GM12872 (cell line): ENCODE measurements around the gene TPO.

Experiments
- CTCF ChIP-seq: IDR thresholded peaks from 3 replicates; pipeline ENCODE4 v1.5.1; 2011; ENCODE audit warnings: low read depth, mild to moderate bottlenecking, low read length, moderate library complexity; ENCODE audit not compliant: insufficient read depth

TPO gene

GRCh38 chr2:1499033-1499795 lies 86.0 kb downstream of the TPO start:
- no peak for TF ChIP-seq CTCF

DNA sequence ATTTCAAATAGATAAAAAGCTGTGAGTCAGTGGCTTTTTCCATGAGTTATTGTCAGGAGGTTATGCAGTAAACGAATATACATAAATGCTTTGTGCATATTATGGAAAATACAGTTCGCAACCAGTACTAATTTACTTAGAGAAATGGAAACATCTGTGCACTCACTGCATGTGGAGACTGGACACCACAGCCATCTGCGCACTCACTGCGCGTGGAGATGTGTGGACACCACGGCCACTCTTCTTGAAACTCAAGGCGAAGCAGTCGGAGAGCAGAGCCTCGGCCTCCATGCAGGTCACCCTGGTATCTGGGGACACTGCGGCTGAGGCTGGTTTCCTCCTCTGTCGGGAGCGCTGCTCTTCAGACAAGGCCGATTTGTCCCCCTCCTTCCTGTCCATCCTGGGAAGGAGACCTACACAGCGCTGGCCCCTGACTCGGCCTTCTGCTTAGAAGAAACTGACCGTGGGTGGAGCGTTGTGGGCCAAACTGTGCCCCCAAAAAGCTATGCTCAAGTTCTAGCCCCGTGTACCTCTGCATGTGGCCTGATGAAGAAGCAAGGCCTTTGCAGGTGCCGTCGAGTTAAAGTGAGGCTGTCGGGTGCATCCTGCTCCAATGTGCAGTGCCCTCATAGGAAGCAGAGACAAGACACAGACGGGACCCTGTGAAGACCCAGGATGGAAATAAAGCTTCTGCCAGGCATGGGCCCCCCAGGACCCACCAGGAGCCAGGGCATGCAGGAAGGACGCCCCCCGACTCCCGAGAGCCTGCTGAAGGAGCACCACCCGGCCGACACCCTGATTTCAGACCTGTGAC lies 88.0 kb downstream of the TPO start:
- TF ChIP-seq CTCF, result no peak

- no peak for TF ChIP-seq CTCF
Measured at GRCh38 chr2:1501991-1502390, 88.7 kb downstream of the TPO start.

DNA sequence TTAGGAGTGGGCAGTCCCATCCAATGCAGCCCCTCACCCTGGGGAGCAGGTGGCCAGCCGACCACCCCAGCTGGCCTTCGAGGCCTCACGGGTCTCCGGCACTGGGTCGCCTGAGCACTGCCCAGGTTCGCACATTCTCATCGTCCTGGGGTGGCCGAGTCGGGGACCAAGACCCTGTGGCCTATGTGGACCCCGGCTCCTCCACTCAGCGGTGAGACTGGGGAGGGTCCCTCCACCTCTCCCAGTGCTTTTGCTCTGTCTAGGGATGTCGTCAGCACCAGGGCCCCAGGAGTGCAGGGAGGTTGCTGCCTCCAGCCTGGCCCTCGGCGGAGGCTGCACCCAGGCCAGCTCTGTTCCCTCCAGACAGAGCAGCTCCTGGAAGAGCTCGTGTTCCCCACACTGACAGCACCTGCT lies 89.6 kb downstream of the TPO start:
- no peak for TF ChIP-seq CTCF

- TF ChIP-seq CTCF, result no peak
Measured at GRCh38 chr2:1503471-1504310, 90.4 kb downstream of the TPO start.

DNA sequence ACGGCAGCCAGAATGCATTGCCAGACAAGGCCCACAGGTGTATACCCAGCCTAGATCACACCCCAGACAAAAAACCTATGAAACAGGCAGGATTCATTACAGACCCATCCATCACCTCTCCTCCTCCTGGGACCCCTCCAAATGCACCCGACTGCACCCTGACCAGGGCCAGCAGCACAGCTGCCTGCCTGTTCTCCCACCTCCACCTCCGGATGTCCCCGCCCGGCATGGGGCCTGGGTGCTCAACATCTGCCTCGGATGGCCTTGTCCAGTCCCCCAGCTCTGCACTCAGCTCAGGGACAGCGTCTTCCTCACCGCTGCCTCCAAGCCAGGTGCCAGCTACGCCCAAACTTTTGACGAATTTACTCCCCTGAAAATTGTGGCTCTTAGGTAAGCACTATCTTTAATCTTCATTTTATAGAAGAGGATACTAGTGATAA lies 91.1 kb downstream of the TPO start:
- no peak for TF ChIP-seq CTCF

DNA sequence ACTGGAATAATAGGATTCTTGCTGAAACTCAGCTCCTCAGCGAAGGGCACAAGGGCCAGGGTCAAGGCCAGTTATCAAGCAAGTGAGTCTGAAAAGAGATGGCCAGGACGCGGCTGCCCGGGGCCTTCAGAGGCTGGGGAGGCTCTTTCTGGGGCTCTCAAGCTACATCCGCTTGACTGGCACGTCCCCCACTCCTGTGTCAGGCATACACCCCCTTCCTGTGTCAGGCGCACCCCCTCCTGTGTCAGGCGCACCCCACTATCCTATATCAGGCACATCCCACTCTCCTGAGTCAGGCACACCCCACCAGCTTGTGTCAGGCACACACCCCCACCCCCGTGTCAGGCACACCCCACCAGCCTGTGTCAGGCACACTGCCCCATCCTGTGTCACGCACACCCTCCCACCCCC lies 91.8 kb downstream of the TPO start:
- no peak for TF ChIP-seq CTCF
